Measurements from ENCODE around the gene HIPK3.

DNA sequence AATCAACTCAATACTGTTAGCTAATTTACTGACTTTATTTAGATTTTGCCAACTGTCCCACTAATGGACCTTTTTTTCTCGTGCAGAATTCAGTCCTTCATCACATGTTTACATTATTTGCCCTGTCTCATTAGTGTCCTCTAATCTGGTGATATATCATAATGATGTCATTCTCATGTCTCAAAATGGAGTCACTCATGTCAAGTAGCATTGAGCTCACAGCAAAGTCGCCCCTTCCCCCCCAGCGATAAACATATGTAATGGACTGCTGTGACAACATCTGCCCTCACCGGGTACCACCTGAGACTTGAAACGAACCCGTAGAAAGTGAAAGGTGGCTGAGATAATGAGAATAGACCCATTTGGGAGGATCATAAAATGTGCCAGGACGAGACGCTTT, 37.6 kb downstream of the HIPK3 start:
- no peak for TF ChIP-seq CTCF (IDR thresholded peaks at IDR 0.05)
- TF ChIP-seq POLR2A (IDR thresholded peaks at IDR 0.05), result no peak

All from heart left ventricle (tissue), 13 donors.